ENCODE data around the gene VWA2. TPM values are rescaled to one million over a fixed set of nuclear protein-coding genes. Genes with fewer than 3 reads are reported as not detected.

Gene VWA2
- total RNA-seq, 1 experiment from 2014 or later, result 1.6 TPM

GRCh38 chr10:114328441-114328812, 89.4 kb downstream of the VWA2 start:
- H2AK5ac ChIP-seq (ENCODE audit: insufficient read length, low read length), result no peak overlapping the region
- no peak overlapping the region for H3K4me3 Mint-ChIP-seq
- no peaks in the 10 kb centered on the region for H3K9me3 ChIP-seq (ENCODE audit: control insufficient read depth, low read depth, low read length)
- WGBS (ENCODE audit: extremely low coverage, insufficient read length, low lambda C conversion rate), result no CpG with 5 or more reads among the region's 6 CpGs
- no peak overlapping the region for H2BK20ac ChIP-seq (ENCODE audit: low read depth, low read length, poor library complexity, severe bottlenecking)
- H3K27ac Mint-ChIP-seq, result no peak overlapping the region; a peak in 1 of 7 replicates
- H3K79me2 ChIP-seq (ENCODE audit: insufficient read depth, low read length), result no peaks in the 10 kb centered on the region
- no peak overlapping the region for H3K14ac ChIP-seq (ENCODE audit: insufficient read depth, low read length)
- no peaks in the 10 kb centered on the region for H3K23me2 ChIP-seq (ENCODE audit: insufficient read length, low read depth, low read length, poor library complexity, severe bottlenecking)
- no peak overlapping the region for H3K18ac ChIP-seq (ENCODE audit: insufficient read length, low read depth, low read length)
- H2BK120ac ChIP-seq (ENCODE audit: low read depth, low read length, poor library complexity, severe bottlenecking), result no peak overlapping the region
- H4K5ac ChIP-seq (ENCODE audit: insufficient read length, low read depth, low read length), result no peak overlapping the region
- no peaks in the 10 kb centered on the region for H3K79me1 ChIP-seq (ENCODE audit: insufficient read depth, low read depth, low read length, poor library complexity, severe bottlenecking)
- no peak overlapping the region for H2BK15ac ChIP-seq (ENCODE audit: low read depth, low read length)
- H3K27ac ChIP-seq (ENCODE audit: insufficient read length, low read depth, low read length), result no peak overlapping the region
- H3K27me3 ChIP-seq (ENCODE audit: insufficient read depth, low read length), result no peaks in the 10 kb centered on the region
- H2BK12ac ChIP-seq (ENCODE audit: insufficient read length, low read depth, low read length), result no peak overlapping the region
- no peak overlapping the region for H3K4me2 ChIP-seq (ENCODE audit: insufficient read depth, insufficient read length, low read length)
- no peaks in the 10 kb centered on the region for H3K9me3 Mint-ChIP-seq
- no peak overlapping the region for H3K23ac ChIP-seq (ENCODE audit: insufficient read length, low read depth, low read length)
- H4K91ac ChIP-seq (ENCODE audit: insufficient read length, low read depth, low read length), result no peak overlapping the region
- H3K9ac ChIP-seq (ENCODE audit: extremely low read depth, insufficient read length, low read length), result no peak overlapping the region
- TF ChIP-seq CTCF (conservative IDR thresholded peaks at IDR 0.05), result no peak
- no peaks in the 10 kb centered on the region for H3K36me3 Mint-ChIP-seq (ENCODE audit: insufficient read depth in 1 of 3, low read depth in 3 of 3)
- H2AFZ ChIP-seq (ENCODE audit: low read length), result no peak overlapping the region
- no peaks in the 10 kb centered on the region for H4K20me1 ChIP-seq (ENCODE audit: control insufficient read depth, insufficient read depth, insufficient read length)
- no peak overlapping the region for H4K8ac ChIP-seq (replicated peaks; ENCODE audit: insufficient read length, low read depth, low read length)
- H3K56ac ChIP-seq (ENCODE audit: insufficient read length, low read depth, low read length), result no peak overlapping the region
- H3K4me1 ChIP-seq (ENCODE audit: insufficient read depth, low read length), result no peaks in the 10 kb centered on the region
- DNase-seq, result no peak
- H2BK5ac ChIP-seq (ENCODE audit: insufficient read length, low read length), result no peak overlapping the region
- H3K27me3 Mint-ChIP-seq (ENCODE audit: low read depth), result peaks cover 9% of the 10 kb centered on the region
- H3T11ph ChIP-seq (ENCODE audit: low read length), result no peak overlapping the region
- H3K4me1 Mint-ChIP-seq, result peaks cover 3 to 4% of the 10 kb centered on the region in 2 experiments; a peak in 2 of 4 replicates
- no peak overlapping the region for H3K4ac ChIP-seq (ENCODE audit: low read depth, low read length)
